Skin of body (tissue), 2 donors: ENCODE results near the gene PAM16. TPM values are rescaled to one million over a fixed set of nuclear protein-coding genes. Genes with fewer than 3 reads are reported as not detected.

Experiments
- DNase-seq: peaks from one replicate; lab custom pipeline; 2025; lab: John Stamatoyannopoulos, UW
- total RNA-seq: library from RNA; depleted of rRNA; stranded (reverse); fragments of >200 nt; gene quantifications from one replicate; pipeline ENCODE4 v1.2.3, GENCODE V29; 2014

The PAM16 gene
- total RNA-seq, 1 donor from 2014 or later: 16.5 TPM

DNA sequence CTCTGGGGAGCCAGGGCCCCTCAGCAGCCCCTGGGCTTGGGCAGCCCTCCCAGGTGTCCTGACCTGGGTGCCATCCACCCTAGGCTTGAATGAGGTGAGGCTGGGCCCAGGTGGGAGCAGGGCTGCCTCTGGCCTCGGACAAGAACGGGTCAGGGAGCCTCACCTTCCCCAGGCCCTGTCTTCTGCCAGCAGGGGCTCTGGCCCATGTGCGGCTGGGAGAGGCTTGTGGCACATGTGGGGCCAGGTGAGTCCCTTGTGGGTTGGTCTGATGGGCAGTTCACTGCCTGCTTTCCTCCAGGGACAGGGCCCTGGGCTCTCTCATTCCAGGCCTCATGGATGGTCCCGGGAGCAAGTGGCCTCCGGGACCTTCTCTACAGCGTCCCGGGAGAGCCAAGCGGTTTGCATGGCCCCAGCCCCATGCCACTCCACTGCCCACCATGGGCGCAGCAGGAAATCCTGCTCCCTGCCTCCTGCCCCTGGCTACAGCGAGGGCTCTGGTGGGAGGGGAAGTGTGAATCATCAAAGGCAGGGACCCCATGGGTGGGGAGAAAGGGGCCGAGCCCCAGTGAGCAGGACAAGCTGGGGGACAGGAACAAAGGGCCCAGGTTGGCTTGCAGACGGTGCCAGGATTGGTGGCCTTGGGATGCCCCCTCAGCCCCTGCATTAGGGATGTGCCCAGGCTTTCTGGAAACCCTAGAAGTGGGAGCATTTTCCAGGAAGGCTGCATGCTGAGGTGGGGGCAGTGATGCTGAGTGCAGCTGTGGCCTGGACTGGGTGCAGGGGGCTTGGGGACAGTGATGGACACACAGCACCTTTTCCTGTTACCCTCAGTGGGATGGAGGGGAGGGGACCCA, 32.7 kb upstream of the PAM16 start:
- no peak for DNase-seq

DNA sequence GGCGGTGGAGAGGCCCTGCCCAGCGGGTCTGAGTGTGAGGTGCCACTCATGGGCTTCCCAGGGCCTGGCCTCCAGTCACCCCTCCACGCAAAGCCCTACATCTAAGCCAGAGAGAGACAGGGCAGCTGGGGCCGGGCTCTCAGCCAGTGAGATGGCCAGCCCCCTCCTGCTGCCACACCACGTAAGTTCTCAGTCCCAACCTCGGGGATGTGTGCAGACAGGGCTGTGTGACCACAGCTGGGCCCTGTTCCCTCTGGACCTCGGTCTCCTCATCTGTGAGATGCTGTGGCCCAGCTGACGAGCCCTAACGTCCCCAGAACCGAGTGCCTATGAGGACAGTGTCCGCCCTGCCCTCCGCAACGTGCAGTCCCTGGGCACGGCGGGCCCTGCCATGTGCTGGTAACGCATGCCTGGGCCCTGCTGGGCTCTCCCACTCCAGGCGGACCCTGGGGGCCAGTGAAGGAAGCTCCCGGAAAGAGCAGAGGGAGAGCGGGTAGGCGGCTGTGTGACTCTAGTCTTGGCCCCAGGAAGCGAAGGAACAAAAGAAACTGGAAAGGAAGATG, 31.8 kb upstream of the PAM16 start:
- no peak for DNase-seq

DNA sequence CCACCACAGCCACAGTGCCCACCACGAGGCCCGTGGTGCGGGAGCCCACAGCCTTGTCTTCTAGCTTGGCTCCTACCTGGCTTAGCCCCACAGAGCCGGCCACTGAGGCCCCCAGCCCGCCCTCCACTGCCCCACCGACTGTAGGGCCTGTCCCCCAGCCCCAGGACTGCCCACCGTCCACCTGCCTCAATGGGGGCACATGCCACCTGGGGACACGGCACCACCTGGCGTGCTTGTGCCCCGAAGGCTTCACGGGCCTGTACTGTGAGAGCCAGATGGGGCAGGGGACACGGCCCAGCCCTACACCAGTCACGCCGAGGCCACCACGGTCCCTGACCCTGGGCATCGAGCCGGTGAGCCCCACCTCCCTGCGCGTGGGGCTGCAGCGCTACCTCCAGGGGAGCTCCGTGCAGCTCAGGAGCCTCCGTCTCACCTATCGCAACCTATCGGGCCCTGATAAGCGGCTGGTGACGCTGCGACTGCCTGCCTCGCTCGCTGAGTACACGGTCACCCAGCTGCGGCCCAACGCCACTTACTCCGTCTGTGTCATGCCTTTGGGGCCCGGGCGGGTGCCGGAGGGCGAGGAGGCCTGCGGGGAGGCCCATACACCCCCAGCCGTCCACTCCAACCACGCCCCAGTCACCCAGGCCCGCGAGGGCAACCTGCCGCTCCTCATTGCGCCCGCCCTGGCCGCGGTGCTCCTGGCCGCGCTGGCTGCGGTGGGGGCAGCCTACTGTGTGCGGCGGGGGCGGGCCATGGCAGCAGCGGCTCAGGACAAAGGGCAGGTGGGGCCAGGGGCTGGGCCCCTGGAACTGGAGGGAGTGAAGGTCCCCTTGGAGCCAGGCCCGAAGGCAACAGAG, 31.0 kb upstream of the PAM16 start:
- DNase-seq: no peak

DNA sequence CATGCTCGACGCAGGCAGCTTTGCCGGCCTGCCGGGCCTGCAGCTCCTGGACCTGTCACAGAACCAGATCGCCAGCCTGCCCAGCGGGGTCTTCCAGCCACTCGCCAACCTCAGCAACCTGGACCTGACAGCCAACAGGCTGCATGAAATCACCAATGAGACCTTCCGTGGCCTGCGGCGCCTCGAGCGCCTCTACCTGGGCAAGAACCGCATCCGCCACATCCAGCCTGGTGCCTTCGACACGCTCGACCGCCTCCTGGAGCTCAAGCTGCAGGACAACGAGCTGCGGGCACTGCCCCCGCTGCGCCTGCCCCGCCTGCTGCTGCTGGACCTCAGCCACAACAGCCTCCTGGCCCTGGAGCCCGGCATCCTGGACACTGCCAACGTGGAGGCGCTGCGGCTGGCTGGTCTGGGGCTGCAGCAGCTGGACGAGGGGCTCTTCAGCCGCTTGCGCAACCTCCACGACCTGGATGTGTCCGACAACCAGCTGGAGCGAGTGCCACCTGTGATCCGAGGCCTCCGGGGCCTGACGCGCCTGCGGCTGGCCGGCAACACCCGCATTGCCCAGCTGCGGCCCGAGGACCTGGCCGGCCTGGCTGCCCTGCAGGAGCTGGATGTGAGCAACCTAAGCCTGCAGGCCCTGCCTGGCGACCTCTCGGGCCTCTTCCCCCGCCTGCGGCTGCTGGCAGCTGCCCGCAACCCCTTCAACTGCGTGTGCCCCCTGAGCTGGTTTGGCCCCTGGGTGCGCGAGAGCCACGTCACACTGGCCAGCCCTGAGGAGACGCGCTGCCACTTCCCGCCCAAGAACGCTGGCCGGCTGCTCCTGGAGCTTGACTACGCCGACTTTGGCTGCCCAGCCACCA, 30.2 kb upstream of the PAM16 start:
- DNase-seq: no peak

DNA sequence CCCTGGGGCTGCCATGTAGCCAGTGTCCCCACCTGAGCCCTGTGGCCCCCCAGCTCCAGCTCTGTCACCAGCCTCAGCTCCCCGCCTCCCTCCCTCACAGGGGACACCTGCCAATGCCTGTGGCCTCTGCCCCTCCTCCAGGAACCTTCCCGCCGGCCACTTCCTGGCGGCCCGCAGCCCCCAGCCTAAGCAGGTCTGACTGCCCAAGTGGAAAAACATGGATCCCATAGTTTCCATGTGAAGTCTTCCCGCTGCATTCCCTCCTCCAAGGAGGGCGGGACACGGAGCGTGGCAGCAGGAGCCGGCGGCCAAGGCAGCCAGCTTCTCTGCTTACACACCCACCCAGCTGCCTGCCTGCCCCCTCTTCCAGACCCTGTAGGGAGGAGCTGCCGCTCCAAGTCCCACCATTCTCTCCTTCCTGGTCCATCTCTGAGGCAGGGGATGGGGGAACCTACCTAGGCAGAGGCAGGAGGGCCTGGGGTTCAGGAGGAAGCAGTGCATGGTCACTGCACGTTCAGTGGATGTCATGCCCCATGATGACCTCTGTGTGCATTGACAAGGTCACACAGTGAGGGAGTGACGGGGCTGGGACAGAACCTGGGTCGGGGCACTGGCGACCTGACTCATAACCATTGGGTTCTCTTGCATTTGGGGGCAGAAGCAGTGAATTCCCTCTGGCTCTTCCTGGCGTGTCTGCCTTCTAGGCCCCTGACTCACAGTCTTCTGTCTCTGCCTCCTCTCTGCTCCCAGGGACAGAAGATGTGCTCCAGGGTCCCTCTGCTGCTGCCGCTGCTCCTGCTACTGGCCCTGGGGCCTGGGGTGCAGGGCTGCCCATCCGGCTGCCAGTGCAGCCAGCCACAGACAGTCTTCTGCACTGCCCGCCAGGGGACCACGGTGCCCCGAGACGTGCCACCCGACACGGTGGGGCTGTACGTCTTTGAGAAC, 29.3 kb upstream of the PAM16 start:
- DNase-seq: peak; percentile 49

DNA sequence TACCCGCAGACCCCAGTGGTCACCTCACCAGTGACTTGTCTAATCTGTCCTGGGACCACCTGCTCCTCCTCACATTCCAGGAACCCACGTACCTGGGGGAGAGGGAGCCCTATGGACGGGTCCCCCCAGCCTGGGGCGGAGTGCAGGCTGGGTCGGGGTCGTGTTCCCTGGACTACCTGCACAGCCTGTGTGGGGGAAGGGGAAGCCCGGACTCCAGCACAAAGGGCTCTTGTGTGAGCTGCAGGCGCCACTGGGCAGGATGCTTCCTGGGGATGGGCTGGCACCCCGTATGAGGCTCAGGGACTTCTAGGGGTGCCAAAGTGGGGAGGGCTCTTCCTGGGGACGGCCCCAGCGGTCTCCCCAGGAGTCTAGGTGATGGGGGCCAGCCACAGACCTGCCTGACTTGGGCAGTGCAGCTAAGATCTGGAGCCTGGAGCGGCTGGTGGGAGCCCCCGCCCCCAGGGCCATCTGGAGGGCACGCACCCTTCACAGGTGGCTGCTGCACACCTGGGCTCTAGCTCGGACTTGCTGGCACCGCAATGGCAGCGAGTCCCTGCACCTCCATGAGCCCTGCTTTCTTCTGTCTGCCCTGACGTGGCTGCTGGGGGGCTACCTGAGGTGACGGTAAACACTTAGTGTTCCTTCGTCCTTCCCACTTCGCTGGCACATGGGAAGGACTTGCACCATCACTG, 28.0 kb upstream of the PAM16 start:
- no peak for DNase-seq

DNA sequence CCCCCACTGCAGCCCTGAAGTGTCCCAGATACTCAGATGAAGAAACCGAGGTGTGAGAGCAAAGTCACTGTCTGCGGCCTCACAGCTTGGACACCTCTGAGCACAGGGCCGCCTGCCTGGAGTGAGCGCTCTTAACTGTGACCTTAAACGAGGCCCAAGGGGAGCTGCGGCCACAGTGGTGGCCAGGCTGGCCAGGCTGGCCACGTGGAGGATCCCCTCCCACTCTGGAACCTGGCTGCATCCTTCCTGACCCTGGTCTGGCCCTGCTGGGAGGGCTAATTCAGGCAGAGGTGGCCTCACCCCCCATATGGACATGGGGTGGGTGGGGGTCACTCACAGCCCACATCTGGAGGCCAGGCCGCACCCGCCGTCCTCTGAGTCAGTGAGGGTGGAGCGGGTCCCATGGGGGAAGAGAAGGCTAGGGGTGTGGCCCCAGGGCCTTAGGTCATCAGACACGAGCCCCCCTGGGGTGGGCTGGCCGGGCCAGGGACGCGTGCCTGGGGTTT, 27.1 kb upstream of the PAM16 start:
- DNase-seq: no peak

DNA sequence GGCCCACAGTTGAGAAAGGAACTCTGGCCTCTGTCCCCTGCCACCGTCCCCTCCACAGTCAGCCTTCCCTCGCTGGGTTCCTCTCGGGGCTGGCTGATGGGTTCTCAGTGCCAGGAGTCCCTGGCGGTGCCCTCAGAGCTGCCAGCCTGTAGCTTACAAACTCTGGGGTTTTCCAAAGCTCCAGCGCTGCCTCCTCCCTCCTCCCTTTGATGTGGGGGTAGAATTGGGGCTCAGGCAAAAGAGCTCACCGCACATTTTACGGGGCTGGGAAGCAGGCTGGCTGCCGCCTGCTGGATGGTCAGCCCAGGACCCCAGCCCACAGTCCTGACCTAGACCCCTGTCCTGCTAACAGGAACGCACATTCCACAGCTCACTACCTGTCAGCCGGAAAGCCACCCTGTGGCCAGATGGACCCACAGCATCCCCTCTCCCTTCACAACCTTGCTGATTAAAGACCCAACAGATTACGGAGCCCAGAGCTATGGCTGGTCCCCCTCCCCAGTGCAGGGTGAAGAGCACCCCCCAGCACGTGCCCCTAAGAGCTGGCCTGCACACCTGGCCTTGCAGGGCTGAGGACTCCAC, 26.5 kb upstream of the PAM16 start:
- no peak for DNase-seq

DNA sequence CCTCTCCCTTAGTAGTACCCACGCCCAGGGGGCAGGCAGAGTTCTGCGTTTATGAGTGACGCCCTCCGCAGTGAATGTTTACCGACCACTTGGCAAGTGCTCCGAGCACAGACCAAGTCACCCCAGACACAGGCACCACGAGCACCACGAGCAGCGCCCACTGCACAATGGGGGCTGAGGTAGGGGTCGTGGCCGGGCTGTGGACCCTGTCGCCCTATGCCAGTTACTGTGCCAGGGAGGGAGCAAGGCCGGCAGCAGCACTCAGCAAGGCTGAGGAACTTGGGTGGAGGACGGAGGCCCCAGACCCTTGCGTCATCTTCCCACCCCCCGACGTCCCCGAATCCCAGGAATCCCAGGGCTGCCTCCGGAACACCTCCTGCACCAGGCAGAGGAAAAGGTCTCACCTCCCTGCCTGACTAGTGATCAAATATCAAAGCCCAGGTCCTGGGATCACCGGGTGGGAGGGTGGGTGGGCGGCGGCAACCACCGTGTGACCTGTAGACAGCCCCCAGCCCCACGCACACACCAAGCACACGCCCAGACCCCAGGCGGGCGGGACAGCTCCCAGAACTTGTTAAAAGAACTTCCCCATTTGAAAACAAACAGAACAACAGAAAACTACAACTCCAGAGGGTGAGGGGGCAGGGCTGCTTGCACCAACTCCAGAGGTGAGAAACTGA, 25.9 kb upstream of the PAM16 start:
- no peak for DNase-seq

DNA sequence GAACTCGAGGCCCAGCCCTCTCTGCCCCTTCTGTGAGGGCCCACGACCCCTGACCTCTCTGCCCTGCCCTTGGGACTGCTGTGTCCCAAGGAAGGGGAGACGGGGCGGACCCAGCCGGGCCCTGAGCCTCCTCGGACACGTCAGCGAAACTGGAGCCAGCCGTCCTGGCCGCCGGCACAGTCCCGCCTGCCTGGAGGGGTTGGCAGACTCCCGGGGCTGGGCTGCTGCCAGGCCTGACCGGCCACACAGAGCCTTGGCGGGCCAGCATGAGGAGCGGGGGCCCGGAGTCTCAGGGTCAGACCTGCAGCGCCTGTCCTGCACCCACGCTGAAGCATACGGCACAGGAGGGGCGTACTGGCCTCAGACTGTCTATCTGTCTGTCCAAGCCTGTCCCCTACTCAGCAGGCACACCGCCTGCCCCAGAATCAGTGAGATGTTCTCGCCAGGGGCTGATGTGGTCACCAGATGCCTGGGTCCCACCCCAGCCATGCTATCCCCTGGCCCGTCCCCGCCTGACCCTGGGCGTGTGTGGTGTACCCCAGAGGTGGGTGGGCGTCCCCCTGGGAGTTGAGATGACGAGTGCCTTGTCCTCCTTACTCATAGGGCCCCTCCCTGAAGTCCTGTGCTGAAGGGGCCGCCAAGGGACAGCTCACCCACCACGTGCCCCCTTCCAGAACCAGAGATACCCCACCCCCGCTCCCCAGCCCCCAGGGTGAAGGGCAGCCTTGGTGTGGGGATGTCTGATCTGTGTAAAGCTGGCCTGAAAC, 25.2 kb upstream of the PAM16 start:
- no peak for DNase-seq

DNA sequence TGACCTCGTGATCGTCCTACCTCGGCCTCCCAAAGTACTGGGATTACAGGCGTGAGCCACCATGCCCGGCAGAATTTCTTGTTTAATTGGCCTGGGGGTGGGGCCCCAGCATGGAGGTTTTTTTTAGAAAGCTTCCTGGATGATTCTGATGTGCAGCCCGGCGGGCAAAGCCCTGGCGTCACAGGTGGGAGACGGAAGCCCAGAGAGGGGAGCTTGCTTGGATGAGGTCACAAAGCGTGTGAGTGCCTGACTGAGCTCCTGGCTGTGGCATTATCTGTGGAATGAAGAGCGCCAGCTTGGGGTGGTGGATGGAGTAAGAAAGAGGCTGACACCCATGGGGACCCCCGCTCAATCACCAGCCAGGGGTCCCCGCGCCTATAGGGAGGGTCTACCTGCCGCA, 24.6 kb upstream of the PAM16 start:
- no peak for DNase-seq

DNA sequence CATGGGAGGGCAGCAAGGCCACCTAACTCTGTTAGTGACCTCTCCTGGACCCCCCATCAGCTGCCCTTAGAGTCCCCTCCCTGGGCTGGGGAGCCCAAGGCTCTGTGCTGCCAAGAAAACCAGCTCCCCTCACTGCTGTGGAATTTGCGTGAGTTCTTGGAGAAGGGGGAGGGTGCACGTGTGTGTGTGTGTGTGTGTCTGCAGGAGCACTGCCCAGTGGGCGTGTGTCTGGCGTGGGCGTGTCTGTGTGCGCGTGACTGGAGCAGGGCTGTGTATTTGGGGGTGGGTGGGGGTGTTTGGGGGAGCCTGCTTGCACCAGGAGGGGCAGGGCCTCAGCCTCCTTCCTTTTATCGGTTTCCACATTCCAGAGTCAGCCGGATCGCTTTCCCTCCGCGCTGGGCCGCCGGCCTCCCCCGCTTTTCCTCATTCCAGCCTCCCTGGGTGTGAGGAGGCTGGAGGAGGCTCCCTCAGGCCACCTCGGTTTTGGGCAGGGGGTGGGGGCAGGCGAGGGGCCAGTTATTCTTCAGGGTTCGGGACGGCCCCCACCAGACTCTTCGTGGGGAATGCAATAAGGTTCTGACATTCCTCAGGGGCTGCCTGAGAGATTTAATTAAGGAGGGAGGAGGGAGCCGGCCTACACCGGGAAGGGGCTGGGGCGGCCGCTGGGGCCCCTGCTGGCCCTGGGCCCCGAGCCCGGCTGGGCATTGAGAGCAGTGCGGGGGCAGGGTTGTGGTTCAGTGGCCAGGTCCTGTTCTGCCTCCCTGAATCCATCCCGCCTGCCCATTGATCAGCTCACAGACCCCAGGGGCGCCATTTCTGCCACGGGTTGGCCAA, 23.0 kb upstream of the PAM16 start:
- peak; percentile 82 for DNase-seq

DNA sequence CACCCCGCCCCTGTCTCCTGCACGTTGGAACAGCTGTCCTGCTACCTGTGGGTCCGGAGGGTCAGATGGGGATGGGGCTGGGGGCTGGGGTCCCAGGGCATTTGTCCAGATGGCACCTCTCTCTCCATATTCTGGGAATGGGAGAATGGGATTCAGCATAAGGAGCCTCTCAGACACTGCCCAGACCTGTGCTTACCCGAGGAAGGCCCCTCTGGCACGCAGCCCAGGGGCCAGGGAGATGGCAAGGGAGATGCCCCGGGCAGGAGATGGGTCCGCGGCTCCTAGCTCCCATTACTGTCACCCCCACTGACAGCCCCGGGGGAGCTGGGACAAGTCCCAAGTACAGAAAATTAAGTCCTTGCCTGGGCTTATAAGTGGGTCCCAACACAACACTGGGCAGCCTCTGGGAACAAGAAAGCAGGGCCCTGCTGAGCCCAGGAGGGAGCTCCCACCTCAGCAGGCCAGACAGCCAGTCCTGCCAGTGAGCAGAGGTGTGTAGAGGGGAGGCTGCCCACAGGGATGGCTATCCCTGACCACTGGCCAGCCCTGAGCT, 22.3 kb upstream of the PAM16 start:
- DNase-seq: peak; percentile 18

DNA sequence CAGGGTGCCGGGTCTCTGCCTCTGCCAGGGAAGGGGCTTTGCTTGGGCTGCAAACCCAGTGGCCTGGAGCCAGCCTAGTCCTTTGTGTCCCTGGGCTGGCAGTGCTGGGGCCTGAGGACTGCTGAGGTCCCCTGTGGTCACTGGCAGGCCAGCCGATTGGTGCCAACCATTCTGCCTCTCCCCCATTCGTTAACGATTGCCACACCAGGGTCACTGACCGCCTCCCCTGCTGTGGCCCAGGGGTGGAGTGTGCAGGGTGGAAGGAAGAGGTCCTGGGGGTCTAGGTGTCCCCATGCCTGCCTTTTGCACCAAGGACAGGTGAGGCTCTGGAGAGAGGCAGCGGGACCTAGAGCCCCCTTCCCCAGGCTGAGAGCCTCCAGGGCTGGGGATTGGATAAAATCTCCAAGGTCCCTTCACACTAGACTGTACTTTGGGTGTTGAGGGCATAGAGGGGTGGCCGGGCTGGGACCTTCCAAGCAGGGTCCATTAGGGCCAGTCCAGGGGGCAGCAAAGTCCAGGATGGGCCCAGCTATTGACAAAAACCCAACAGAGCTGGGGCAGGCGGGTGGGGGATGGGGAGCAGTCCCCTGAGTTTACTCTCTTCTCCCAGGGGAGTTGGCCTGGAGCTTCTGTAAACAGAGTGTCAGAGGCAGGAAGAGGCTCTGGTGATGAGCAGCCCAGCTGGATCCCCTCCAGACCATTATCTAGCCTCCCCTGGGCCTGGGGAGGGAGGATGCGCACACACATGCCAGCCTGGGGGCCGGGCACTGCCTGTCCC, 21.6 kb upstream of the PAM16 start:
- DNase-seq: peak; percentile 17

DNA sequence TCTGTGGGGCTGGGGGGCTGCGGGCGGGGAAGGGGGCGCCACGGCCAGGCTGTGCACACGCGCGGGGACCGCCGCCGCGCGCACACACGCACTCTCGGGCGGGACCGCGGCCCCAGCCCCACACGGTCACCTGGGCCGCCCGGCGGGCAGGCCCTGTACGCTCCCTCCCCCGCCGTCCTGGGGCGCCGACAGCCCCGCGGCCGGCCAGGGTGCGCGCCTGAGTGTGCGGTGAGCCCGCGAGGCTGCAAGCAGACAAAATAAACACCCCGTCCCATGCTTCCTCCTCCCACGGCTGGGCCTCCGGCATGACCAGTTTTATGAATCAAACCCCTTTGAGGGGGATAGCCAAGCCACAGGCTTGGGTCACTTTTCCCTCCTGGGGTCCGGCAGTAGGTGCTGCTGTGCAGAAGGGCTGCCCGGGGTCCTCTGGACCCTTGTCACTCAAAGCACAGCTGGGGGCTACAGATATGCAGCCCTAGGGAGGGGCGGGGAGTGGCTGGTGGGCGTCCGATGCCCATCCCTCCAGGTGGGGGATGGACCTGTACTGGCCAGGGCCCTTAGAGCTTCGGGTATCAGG, 21.0 kb upstream of the PAM16 start:
- DNase-seq: no peak
